Femur (tissue), 1 donor: ENCODE data around the gene CNTNAP2.
"Not testable (repeated sequence)": the region's sequence is repeated elsewhere in the genome, so short reads cannot be mapped to it uniquely, and the experiment has no call there.

Experiments used
- DNase-seq: peaks from one replicate; pipeline ENCODE4 v3.0.0-alpha.2; 2017

The CNTNAP2 gene

DNA sequence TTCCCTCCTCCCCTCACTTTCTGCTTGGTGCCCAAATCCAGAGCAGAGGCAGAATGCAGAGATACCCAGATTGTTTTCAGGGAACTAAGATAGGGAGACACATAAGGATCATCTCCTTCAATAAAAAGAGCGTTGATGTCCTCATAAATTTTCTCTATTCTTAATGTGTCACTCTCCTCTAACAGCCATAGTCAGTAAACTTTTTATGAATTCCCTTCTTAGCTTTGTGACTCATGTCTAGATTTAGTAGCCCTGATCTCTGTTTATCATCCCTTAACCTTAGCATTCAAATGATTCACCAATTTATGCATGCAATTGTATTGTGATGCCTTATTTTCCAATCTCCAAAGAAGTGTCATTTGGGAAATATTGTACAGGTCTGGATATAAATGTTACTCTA lies 1478.4 kb downstream of the CNTNAP2 start:
- no peak for DNase-seq

GRCh38 chr7:147598687-147599086 lies 1482.1 kb downstream of the CNTNAP2 start:
- not testable (repeated sequence) for DNase-seq

GRCh38 chr7:147605323-147605722 lies 1488.7 kb downstream of the CNTNAP2 start:
- no peak for DNase-seq

DNA sequence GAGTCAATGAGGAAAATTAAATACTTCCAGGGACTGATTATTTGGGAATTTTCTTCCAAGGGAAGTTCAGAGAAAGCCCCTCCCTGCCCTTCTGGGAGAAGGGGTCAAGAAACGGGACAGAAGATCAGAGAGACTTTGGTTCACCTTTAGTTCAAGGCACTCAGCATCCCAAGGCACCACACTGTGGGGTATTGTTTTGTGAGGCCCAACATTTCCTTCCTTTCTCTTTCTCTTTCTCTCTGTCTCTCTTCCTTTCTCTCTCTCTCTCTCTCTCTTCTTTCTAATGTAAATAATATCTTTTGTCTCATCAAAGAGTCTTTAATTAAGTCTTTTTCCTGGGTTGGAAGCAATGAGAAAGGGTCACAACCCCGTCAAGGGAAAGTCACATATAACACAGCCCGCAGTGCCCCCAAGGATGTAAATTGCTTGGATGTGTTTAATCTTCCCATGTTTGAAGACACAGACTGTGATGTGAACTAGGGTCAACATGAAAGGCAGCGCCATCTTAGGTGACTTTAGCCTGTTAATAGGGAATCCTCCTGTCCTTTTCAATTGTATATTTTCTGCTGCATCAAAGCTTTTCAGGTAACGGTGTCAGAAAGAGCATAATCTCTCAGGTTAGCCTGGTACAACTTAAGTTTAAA lies 1490.7 kb downstream of the CNTNAP2 start:
- no peak for DNase-seq

DNA sequence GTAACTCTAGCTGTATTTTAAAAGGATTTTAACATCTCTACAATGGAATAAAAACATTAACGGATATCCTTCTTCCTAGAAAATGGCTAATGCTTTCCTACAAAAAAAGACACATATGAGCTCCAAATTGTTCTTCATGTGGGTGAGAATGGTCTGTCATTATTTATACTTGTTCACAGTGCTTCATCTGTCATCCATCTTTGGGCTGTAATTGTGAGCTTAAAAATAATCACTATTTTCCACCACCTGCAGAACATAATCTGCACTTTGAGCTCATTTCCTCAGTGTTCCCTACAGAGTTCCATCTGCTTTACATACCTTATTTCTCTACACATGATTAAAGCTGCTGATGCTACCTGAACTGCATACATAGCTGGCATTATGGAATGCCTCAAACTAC lies 1494.8 kb downstream of the CNTNAP2 start:
- no peak for DNase-seq

- no peak for DNase-seq
Measured at GRCh38 chr7:147635288-147635687, 1518.7 kb downstream of the CNTNAP2 start.

DNA sequence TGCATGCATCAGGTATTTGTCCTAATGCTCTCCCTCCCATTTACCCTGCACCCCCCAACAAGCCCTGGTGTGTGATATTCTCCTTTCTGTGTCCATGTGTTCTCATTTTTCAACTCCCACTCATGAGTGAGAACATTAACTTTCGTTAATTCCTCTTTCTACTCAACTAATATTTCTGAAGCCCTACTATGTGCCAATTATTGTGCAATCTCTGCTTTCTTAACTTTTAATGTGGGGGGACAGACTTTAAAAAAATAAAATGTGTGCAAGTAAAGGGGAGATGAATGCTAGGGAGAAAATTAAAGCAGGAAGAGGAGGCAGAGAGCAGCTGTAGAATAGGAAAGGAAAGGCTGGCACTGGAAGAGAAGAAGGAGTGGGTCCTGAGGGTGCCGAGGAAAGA lies 1520.0 kb downstream of the CNTNAP2 start:
- DNase-seq, result no peak

GRCh38 chr7:147638566-147638965 lies 1522.0 kb downstream of the CNTNAP2 start:
- no peak for DNase-seq

- DNase-seq, result no peak
Measured at GRCh38 chr7:147639037-147639436, 1522.4 kb downstream of the CNTNAP2 start.

DNA sequence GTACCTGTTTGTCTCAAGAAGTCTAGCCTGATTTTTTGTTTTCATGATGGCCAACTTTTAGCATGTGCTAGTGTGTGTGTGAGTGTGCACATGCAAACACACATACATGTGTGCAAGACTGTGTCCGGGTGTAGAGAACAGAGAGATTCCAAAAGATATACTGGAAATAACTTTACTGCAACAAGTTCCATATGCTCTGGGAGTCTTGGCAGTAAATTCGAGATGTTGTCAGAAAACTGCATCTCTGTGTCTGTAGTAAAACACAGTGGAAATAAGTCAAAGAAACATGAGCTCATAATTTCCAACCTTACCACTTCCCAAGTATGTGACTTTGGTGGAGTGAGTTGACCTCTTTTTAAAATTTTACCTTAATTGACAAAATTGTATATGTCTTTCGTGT lies 1523.2 kb downstream of the CNTNAP2 start:
- DNase-seq, result no peak

GRCh38 chr7:147640821-147641220 lies 1524.2 kb downstream of the CNTNAP2 start:
- no peak for DNase-seq

DNA sequence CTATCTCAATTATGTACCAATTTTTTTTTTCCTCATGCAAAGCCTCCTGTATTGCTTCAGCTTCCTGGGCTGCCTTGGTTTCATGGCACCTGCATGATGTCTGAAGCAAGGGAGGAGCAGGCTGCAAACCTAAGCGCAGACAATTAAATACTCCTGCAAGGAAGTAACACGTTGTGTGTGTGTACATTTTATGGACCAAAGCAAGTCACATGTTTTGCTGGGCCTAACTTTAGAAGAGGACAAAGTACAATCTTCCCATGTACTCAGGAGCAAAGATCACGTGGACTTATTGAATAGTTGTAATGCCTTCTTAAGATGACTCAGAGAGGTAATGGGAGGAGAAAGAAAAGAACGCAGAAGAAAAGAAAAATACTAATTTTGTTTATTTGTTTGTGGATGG lies 1530.0 kb downstream of the CNTNAP2 start:
- no peak for DNase-seq

DNA sequence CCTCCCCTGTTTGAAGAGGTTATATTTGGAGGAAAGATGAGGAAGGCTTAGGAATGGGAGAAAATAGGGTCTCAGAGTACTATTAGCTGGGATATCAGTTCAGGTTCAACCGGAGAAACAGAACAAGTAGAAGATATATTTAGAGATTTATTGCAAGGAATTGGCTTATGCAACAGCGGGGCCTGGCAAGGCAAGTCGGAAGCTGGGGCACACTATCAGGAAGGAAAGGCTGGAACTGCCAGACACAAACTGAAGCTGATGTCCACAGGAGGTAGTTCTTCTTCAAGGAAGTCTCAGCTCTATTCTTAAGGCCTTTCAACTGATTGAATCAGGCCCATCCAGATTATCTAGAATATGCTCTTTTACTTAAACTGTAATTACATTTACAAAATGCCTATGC lies 1534.4 kb downstream of the CNTNAP2 start:
- DNase-seq, result no peak

- DNase-seq, result no peak
Measured at GRCh38 chr7:147651601-147652000, 1535.0 kb downstream of the CNTNAP2 start.

- no peak for DNase-seq
Measured at GRCh38 chr7:147653456-147653855, 1536.9 kb downstream of the CNTNAP2 start.

- DNase-seq, result no peak
Measured at GRCh38 chr7:147658392-147658967, 1541.9 kb downstream of the CNTNAP2 start.

GRCh38 chr7:147659036-147659995 lies 1542.7 kb downstream of the CNTNAP2 start:
- no peak for DNase-seq

DNA sequence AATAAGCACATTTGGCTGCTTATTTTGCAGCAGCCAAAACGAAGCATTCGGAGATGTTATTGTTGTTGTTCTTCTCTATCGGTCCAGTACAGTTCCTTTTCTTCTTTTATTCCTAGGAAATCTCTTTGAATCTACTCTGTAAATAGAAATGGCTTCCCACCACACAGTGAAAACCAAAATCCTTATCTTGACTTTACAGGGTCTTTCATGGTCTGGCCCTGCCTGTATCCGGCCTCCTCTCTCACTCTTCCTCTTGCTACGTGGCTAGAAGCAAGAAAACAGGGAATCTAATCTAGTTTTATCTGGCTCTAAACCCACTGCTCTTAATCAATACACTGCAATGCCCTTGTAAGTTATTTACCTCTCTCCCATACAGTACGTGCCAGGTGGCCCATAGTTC lies 1547.9 kb downstream of the CNTNAP2 start:
- no peak for DNase-seq

- DNase-seq, result no peak
Measured at GRCh38 chr7:147670759-147671158, 1554.2 kb downstream of the CNTNAP2 start.

GRCh38 chr7:147674705-147675104 lies 1558.1 kb downstream of the CNTNAP2 start:
- no peak for DNase-seq

GRCh38 chr7:147678943-147679342 lies 1562.3 kb downstream of the CNTNAP2 start:
- no peak for DNase-seq

- no peak for DNase-seq
Measured at GRCh38 chr7:147681530-147681929, 1564.9 kb downstream of the CNTNAP2 start.

- DNase-seq, result no peak
Measured at GRCh38 chr7:147700702-147701101, 1584.1 kb downstream of the CNTNAP2 start.

GRCh38 chr7:147707926-147708325 lies 1591.3 kb downstream of the CNTNAP2 start:
- DNase-seq, result no peak
